ENCODE results near the gene DGLUCY. TPM values are rescaled to one million over a fixed set of nuclear protein-coding genes. Genes with fewer than 3 reads are reported as not detected.

The DGLUCY gene
- total RNA-seq, 1 donor from 2014 or later, result 8.3 TPM

DNA sequence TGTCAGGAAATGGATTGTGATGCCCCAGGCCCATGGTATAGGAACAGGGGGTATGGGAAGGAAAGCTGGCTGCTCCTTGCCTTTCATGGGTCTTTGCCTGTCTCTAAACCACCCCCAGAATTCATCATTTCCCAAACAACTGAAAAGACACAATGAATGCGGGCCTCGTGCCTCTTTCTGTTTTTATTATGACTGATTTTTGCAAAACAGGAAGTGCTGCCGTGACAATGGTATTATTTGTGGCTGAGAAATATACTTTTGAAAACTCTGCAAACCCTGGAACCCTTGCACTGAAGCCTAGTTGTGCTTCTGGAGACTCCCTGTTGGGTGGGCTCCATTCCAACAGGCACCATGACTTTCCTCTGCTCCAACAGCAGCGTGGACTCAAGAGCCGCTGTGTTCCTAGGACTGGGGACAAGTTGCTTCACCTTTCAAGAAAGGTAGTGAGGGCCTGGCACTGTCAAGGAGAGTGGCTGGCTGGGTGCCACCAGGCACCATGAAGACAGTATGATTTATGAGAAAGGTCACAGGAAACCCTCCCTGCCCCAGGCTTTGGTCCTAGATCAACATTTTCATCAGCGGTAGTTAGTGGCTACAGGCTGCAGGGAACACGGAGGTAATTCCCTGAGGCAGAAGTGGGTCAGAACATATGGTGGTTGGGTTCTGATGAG, 4.8 kb upstream of the DGLUCY start:
- no peak for DNase-seq
- Mint-ChIP-seq H3K4me3 (ENCODE audit: unreplicated experiment) (no peak overlapping the region), H3K27me3 (ENCODE audit: unreplicated experiment) (peaks cover 6% of the 10 kb centered on the region), H3K36me3 (ENCODE audit: unreplicated experiment) (no peaks in the 10 kb centered on the region), H3K9me3 (ENCODE audit: unreplicated experiment) (peaks cover 2% of the 10 kb centered on the region), H3K27ac (ENCODE audit: unreplicated experiment) (no peak overlapping the region), H3K4me1 (ENCODE audit: low read depth, unreplicated experiment) (peaks cover 14% of the 10 kb centered on the region)
- TF ChIP-seq, protein P1, sequence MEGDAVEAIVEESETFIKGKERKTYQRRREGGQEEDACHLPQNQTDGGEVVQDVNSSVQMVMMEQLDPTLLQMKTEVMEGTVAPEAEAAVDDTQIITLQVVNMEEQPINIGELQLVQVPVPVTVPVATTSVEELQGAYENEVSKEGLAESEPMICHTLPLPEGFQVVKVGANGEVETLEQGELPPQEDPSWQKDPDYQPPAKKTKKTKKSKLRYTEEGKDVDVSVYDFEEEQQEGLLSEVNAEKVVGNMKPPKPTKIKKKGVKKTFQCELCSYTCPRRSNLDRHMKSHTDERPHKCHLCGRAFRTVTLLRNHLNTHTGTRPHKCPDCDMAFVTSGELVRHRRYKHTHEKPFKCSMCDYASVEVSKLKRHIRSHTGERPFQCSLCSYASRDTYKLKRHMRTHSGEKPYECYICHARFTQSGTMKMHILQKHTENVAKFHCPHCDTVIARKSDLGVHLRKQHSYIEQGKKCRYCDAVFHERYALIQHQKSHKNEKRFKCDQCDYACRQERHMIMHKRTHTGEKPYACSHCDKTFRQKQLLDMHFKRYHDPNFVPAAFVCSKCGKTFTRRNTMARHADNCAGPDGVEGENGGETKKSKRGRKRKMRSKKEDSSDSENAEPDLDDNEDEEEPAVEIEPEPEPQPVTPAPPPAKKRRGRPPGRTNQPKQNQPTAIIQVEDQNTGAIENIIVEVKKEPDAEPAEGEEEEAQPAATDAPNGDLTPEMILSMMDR (IDR thresholded peaks at IDR 0.05; ENCODE audit: partially characterized antibody, unreplicated experiment), result no peak

DNA sequence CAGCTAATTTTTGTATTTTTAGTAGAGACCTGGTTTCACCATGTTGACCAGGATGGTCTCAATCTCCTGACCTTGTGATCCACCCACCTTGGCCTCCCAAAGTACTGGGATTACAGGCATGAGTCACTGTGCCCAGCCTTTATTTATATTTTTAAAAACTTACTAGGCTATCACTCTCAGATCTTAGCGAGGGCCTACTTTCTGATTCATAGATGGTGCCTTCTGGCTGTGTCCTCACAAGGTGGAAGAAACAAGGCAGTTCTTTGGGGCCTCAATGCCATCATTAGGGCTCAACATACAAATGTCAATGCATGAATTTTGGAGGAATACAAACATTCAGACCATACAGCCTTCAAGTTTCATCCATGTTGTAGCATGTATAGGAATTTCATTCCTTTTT, 2.4 kb upstream of the DGLUCY start:
- Mint-ChIP-seq H3K27ac (ENCODE audit: unreplicated experiment) (no peak overlapping the region), H3K9me3 (ENCODE audit: unreplicated experiment) (peaks cover 2% of the 10 kb centered on the region), H3K27me3 (ENCODE audit: unreplicated experiment) (peaks cover 10% of the 10 kb centered on the region), H3K4me1 (ENCODE audit: low read depth, unreplicated experiment) (peaks cover 24% of the 10 kb centered on the region), H3K4me3 (ENCODE audit: unreplicated experiment) (no peak overlapping the region), H3K36me3 (ENCODE audit: unreplicated experiment) (no peaks in the 10 kb centered on the region)
- DNase-seq, result no peak
- TF ChIP-seq, protein P1 (IDR thresholded peaks at IDR 0.05; ENCODE audit: partially characterized antibody, unreplicated experiment), result no peak

DNA sequence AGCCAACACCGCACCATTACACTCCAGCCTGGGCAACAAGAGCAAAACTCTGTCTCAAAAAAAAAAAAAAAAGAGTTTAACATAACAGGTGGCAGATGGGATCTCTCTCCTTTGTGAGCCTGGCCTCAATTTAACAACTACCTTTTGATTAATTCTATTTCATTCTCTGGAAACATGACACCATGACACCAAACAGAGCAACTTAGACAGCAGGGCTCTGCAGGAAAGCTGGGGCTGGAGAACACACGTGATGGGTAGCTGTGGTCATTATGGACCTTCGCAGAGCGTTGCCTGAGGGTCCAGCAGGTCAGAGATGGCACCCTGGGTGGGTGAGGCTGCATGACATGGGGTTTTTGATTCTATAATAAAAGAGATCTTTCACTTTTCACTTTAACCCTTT, 1.7 kb upstream of the DGLUCY start:
- Mint-ChIP-seq H3K27me3 (ENCODE audit: unreplicated experiment) (peaks cover 10% of the 10 kb centered on the region), H3K4me1 (ENCODE audit: low read depth, unreplicated experiment) (peaks cover 25% of the 10 kb centered on the region), H3K9me3 (ENCODE audit: unreplicated experiment) (peaks cover 2% of the 10 kb centered on the region), H3K4me3 (ENCODE audit: unreplicated experiment) (no peak overlapping the region), H3K27ac (ENCODE audit: unreplicated experiment) (peak overlapping the region; percentile 62), H3K36me3 (ENCODE audit: unreplicated experiment) (no peaks in the 10 kb centered on the region)
- TF ChIP-seq, protein P1 (IDR thresholded peaks at IDR 0.05; ENCODE audit: partially characterized antibody, unreplicated experiment), result no peak
- no peak for DNase-seq

DNA sequence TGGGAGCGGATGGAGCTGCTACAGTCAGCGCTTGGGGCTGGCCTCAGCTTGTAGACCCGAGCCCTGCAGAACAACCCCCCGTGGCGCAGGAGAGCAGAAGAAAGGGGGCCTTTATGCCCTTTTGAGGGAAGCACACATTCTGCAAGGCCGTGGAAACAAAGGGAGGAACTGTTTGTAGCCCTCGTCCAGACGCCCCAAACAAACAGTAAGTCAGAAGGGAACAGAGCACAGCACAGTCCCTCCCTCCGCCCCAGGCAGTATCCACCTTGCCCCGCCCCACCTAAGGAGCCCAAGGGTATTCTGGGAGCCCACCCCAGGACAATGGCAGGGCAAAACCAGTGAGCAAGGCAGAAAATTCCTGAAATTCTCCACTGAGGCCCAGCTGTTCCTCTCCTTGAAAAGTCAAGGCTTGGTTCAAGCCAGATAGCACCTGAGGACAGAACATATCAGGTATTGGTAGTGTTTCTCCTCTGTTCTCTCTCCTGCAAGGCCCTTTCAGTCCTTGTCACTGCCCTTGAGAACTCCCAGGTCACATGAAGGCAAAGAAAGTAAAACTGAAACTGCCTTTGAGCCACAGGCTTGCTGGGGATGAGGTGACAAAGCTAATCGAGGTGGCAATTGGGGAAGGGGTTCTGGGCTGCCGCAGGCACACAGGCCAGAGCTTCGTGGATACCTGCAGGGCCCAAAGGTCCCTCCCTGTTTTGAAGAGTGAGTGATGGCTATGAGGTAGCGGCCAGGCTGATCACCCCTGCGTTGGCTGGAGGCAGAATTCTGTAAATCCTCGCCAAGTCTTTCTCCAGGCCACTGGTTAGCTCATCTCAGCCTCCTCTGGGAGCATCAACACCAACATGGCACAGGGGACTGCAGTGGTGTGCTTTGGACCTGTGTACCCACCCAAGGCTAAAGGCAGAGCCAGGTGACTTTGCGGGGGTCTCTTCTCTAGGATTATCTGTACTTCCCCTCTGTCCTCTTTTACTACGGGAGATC, 499 bp downstream of the DGLUCY start:
- H3K9me3 Mint-ChIP-seq (ENCODE audit: unreplicated experiment), result peaks cover 2% of the 10 kb centered on the region
- peaks cover 12% of the 10 kb centered on the region for H3K27me3 Mint-ChIP-seq (ENCODE audit: unreplicated experiment)
- DNase-seq, result no peak
- H3K27ac Mint-ChIP-seq (ENCODE audit: unreplicated experiment), result peak overlapping the region; percentile 68
- H3K4me3 Mint-ChIP-seq (ENCODE audit: unreplicated experiment), result peak overlapping the region; percentile 86
- H3K36me3 Mint-ChIP-seq (ENCODE audit: unreplicated experiment), result peaks cover 4% of the 10 kb centered on the region
- TF ChIP-seq, protein P1 (IDR thresholded peaks at IDR 0.05; ENCODE audit: partially characterized antibody, unreplicated experiment), result no peak
- H3K4me1 Mint-ChIP-seq (ENCODE audit: low read depth, unreplicated experiment), result peaks cover 25% of the 10 kb centered on the region

All from glutamatergic neuron (in vitro differentiated cells).